ENCODE measurements around the gene SNTG2. TPM values are rescaled to one million over a fixed set of nuclear protein-coding genes. Genes with fewer than 3 reads are reported as not detected.
A peak's percentile ranks its signal among the peaks of the same experiment; 100 is the strongest.
"Not testable (repeated sequence)": the region's sequence is repeated elsewhere in the genome, so short reads cannot be mapped to it uniquely, and the experiment has no call there.

Gene SNTG2
- total and polyA plus RNA-seq, 11 donors: 0.19 to 3.2 (median 0.93) TPM

GRCh38 chr2:1224901-1225300, 274.3 kb downstream of the SNTG2 start:
- WGBS, 4 donors: 81 to 92% (median 84%) methylated on average over 3 of the region's 3 CpGs
- Histone ChIP-seq H3K4me3 (no peak overlapping the region), H3K4me1 (peaks cover 0 to 12% (median 4%) of the 10 kb centered on the region in 12 donors), H3K27me3 (peaks cover 0 to 5% (median 0%) of the 10 kb centered on the region in 9 donors), H3K9me3 (peaks cover 0 to 5% (median 0%) of the 10 kb centered on the region in 12 donors), H3K36me3 (no peaks in the 10 kb centered on the region), H3K27ac (no peak overlapping the region)
- no peak for ATAC-seq
- no peak for TF ChIP-seq CTCF (IDR thresholded peaks at IDR 0.05)
- no peak for TF ChIP-seq POLR2A (IDR thresholded peaks at IDR 0.05)
- intact Hi-C loops (cut with DNase I): no loop called here
- DNase-seq: no peak

GRCh38 chr2:1226766-1227165, 276.1 kb downstream of the SNTG2 start:
- Histone ChIP-seq H3K36me3 (no peaks in the 10 kb centered on the region), H3K27me3 (no peaks in the 10 kb centered on the region), H3K4me1 (peaks cover 0 to 10% (median 0%) of the 10 kb centered on the region in 12 donors), H3K4me3 (no peak overlapping the region), H3K27ac (no peak overlapping the region), H3K9me3 (peaks cover 0 to 7% (median 0%) of the 10 kb centered on the region in 12 donors)
- no peak for DNase-seq
- TF ChIP-seq CTCF (IDR thresholded peaks at IDR 0.05) (no peak), POLR2A (IDR thresholded peaks at IDR 0.05) (no peak)
- no peak for ATAC-seq
- intact Hi-C loops (cut with DNase I): no loop called here
- 89 to 97% (median 93%) methylated on average over 3 of the region's 3 CpGs for WGBS, 4 donors

GRCh38 chr2:1227274-1227900, 276.7 kb downstream of the SNTG2 start:
- intact Hi-C loops (cut with DNase I): no loop called here
- Histone ChIP-seq H3K4me3 (no peak overlapping the region), H3K27ac (peak overlapping the region in 2 of 12 donors; percentile 38 to 48), H3K9me3 (peaks cover 0 to 7% (median 0%) of the 10 kb centered on the region in 12 donors), H3K27me3 (no peaks in the 10 kb centered on the region), H3K36me3 (no peaks in the 10 kb centered on the region), H3K4me1 (peaks cover 0 to 10% (median 0%) of the 10 kb centered on the region in 12 donors)
- DNase-seq (peak in 4 of 5 donors; percentile 35 to 76 (median 68)), ATAC-seq (peak in 3 of 4 donors; percentile 61 to 93 (median 78))
- no peak for TF ChIP-seq POLR2A (IDR thresholded peaks at IDR 0.05)
- TF ChIP-seq CTCF (IDR thresholded peaks at IDR 0.05): no peak
- 50 to 76% (median 71%) methylated on average over 19 of the region's 19 CpGs for WGBS, 4 donors

- H3K4me1 ChIP-seq; H3K27ac ChIP-seq; H3K9me3 ChIP-seq; H3K36me3 ChIP-seq; ATAC-seq; DNase-seq; H3K4me3 ChIP-seq; intact Hi-C loops (cut with DNase I); H3K27me3 ChIP-seq: not testable (repeated sequence)
- 96 to 98% (median 97%) methylated on average over 24 to 30 of the region's 30 CpGs for WGBS, 4 donors
Observed at GRCh38 chr2:1229596-1229995, 278.9 kb downstream of the SNTG2 start.

All from heart left ventricle (tissue), 16 donors.